Pancreas (tissue), 10 donors: ENCODE data around the gene ADGRL1. TPM values are rescaled to one million over a fixed set of nuclear protein-coding genes. Genes with fewer than 3 reads are reported as not detected.

Experiments used
- ATAC-seq, 4 donors: fragments of 200-7000 bp; cut with Tn5 transposase; one replicate each; pipeline versions ENCODE4 v1.8.0 to v1.9.1; 2020; ENCODE audit warnings: mild to moderate bottlenecking in 4 of 4, moderate library complexity in 4 of 4
- DNase-seq, 6 donors: peaks; one replicate each; pipeline ENCODE4 v3.0.0-alpha.2; 2020
- FAIRE-seq: peaks from 2 replicates; lab custom pipeline; 2012; peaks lifted over from hg19 to GRCh38; lab: Jason Lieb, UNC
- H3K27ac ChIP-seq, 4 donors: fragments of 200-600 bp; sonication (generic); 1 replicate in 3 of 4; 2 replicates in 1 of 4; pipeline versions ENCODE4 v1.5.0 to v1.8.0; 2020
- H3K27me3 ChIP-seq, 4 donors: fragments of 200-600 bp; one replicate each; pipeline ENCODE4 v1.8.0; 2021
- H3K36me3 ChIP-seq, 3 donors: fragments of 200-600 bp; sonication (generic) in 1 of 3; one replicate each; pipeline versions ENCODE4 v1.5.0 to v1.8.0; 2020 to 2021
- H3K4me1 ChIP-seq, 3 donors: fragments of 200-600 bp; one replicate each; pipeline ENCODE4 v1.8.0; 2021
- H3K4me3 ChIP-seq, 4 donors: fragments of 200-600 bp; sonication (generic) in 2 of 4; one replicate each; pipeline versions ENCODE4 v1.5.0 to v1.8.0; 2020 to 2021
- H3K9me3 ChIP-seq, 4 donors: fragments of 200-600 bp; one replicate each; pipeline ENCODE4 v1.8.0; 2021
- CTCF ChIP-seq, 4 donors: fragments of 200-600 bp; sonication (generic) in 3 of 4; IDR thresholded peaks; one replicate each; pipeline versions ENCODE4 v1.5.0 to v1.8.0; 2021; ENCODE audit warnings: antibody characterized with exemption in 4 of 4
- WGBS, 2 donors: extraction: QIAGEN DNeasy Blood & Tissue Kit; methylation state at CpG; one replicate each; pipeline ENCODE4 v1.1.7; 2013; 5-methylcytosine and 5-hydroxymethylcytosine counted together
- intact Hi-C, 3 donors: fragments of 100-400 bp; cut with DNase I; formaldehyde crosslinking; loops; one replicate each; pipeline versions ENCODE4 v1.11.1 to v1.14.2; 2022
- polyA plus RNA-seq, 2 donors: library from polyadenylated mRNA; stranded (reverse); fragments of 200-250 nt; gene quantifications; one replicate each; pipeline ENCODE4 v1.2.3, GENCODE V29; 2013
- total RNA-seq, 6 donors: library from RNA; stranded (reverse); fragmentation: NEBNext Ultra II Directional in 4 of 6; extraction: Animal tissue kit (Norgen Biotek cat#: 25700) in 4 of 6; gene quantifications; one replicate each; pipeline versions ENCODE4 v1.2.1 to v1.2.4, GENCODE V29; 2021 to 2023
- donor health status: healthy with polysubstance abuse.
- donor health status: DM: no; HTN: no; CAD: no; lungs with moderate emphysema.
- donor health status: DM: no; HTN: no; CAD: no.
- donor health status: control.
- donor health status: control.
- donor health status: Bipolar disorder and iron deficiency.
- donor health status: DM: yes; HTN: yes; CAD: no.
- donor health status: DM: no; HTN: no; CAD: no.
- donor health status: DM: no; HTN: no; CAD: no.
- donor health status: DM: yes; HTN: yes; CAD: no.

Gene ADGRL1
- total and polyA plus RNA-seq, 8 donors: 8.3 to 16.8 (median 9.8) TPM

DNA sequence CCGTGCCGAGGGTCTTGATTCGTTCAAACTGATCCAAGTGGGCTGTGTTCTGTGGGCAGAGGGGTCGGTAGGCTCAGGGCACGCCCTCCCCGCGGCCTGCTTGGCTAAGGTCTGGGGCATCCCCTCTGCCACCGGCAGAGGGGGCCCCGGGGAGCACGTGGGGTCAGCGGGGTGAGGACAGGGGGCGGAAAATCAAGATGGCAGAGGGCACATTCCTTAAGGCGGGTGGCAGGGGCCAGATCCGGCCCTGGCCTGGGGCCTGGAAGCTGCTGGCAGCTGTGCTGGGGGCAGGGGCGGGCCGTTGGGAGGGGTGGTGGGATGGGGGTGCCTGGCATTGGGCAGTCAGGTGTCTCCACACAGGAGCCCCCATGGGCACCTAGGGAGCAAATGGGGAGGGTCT is 99.1 kb downstream of the ADGRL1 start:
- Histone ChIP-seq H3K9me3 (no peaks in the 10 kb centered on the region), H3K27ac (no peak overlapping the region), H3K36me3 (no peaks in the 10 kb centered on the region), H3K4me1 (no peaks in the 10 kb centered on the region), H3K27me3 (no peaks in the 10 kb centered on the region), H3K4me3 (no peak overlapping the region)
- DNase-seq: no peak
- intact Hi-C loops: no loop called here
- no peak for FAIRE-seq
- no peak for TF ChIP-seq CTCF (IDR thresholded peaks at IDR 0.05)
- whole genome bisulfite sequencing, 2 donors: 90 to 92% methylated on average over 16 of the region's 16 CpGs
- no peak for ATAC-seq

- no peak for FAIRE-seq
- intact Hi-C loops: no loop called here
- Histone ChIP-seq H3K27me3 (no peaks in the 10 kb centered on the region), H3K9me3 (no peaks in the 10 kb centered on the region), H3K36me3 (peaks cover 0 to 2% (median under 1%) of the 10 kb centered on the region in 3 donors), H3K4me1 (no peaks in the 10 kb centered on the region), H3K27ac (no peak overlapping the region), H3K4me3 (no peak overlapping the region)
- DNase-seq: no peak
- whole genome bisulfite sequencing, 2 donors: 89 to 95% methylated on average over 8 of the region's 8 CpGs
- ATAC-seq: no peak
- no peak for TF ChIP-seq CTCF (IDR thresholded peaks at IDR 0.05)
Measured at GRCh38 chr19:14105680-14106079, 100.3 kb downstream of the ADGRL1 start.

- ATAC-seq: peak in 1 of 4 donors; percentile 21
- no peak overlapping the region for H3K4me3 ChIP-seq
- DNase-seq: no peak
- H3K9me3 ChIP-seq: no peaks in the 10 kb centered on the region
- 79 to 95% methylated on average over 1 of the region's 1 CpG for WGBS, 2 donors
- FAIRE-seq: no peak
- no peak for TF ChIP-seq CTCF (IDR thresholded peaks at IDR 0.05)
- no peaks in the 10 kb centered on the region for H3K27me3 ChIP-seq
- intact Hi-C loops: no loop called here
- H3K36me3 ChIP-seq: peaks cover 0 to 7% (median 4%) of the 10 kb centered on the region in 3 donors
- no peak overlapping the region for H3K27ac ChIP-seq
- H3K4me1 ChIP-seq: no peaks in the 10 kb centered on the region
Measured at GRCh38 chr19:14103310-14103709, 102.7 kb downstream of the ADGRL1 start.

DNA sequence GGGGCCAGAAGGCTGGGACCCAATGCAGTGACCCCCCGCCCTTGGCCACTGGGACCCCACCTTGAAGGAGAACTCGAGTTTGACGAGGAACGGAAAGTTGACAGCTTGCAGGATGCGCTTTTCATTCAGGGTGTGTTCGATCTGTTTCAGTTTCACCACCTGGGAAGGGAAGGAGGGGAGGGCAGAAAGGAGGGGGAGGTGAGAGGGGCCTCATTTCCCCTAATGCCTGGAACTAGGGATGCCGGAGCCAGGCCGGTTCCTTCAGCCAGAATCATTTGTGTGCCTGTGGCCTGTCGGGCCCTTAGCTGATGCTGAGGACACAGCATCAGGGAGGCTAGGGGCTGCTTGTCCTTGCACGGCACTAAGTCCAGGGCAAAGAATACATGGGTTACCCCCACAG is 103.2 kb downstream of the ADGRL1 start:
- FAIRE-seq: no peak

More for the DNA sequence above, 103.2 kb downstream of the ADGRL1 start:
- no peak overlapping the region for H3K27ac ChIP-seq
- WGBS, 2 donors: 92 to 95% methylated on average over 10 of the region's 10 CpGs
- H3K36me3 ChIP-seq: peaks cover 0 to 7% (median 4%) of the 10 kb centered on the region in 3 donors
- no peak for TF ChIP-seq CTCF (IDR thresholded peaks at IDR 0.05)
- intact Hi-C loops: no loop called here
- no peak overlapping the region for H3K4me3 ChIP-seq
- ATAC-seq (no peak), DNase-seq (no peak)
- no peaks in the 10 kb centered on the region for H3K27me3 ChIP-seq
- H3K4me1 ChIP-seq: no peaks in the 10 kb centered on the region
- H3K9me3 ChIP-seq: no peaks in the 10 kb centered on the region
